SH-SY5Y (cell line): ENCODE measurements around the gene DNASE2.

ENCODE experiments used
- GATA2 ChIP-seq: IDR thresholded peaks from 2 replicates; pipeline ENCODE4 v1.6.1; 2011; ENCODE audit warnings: mild to moderate bottlenecking, low read depth, low read length
- GATA3 ChIP-seq: IDR thresholded peaks from 2 replicates; pipeline ENCODE4 v1.6.1; 2011; ENCODE audit warnings: low read depth, mild to moderate bottlenecking, low read length, moderate library complexity

DNA sequence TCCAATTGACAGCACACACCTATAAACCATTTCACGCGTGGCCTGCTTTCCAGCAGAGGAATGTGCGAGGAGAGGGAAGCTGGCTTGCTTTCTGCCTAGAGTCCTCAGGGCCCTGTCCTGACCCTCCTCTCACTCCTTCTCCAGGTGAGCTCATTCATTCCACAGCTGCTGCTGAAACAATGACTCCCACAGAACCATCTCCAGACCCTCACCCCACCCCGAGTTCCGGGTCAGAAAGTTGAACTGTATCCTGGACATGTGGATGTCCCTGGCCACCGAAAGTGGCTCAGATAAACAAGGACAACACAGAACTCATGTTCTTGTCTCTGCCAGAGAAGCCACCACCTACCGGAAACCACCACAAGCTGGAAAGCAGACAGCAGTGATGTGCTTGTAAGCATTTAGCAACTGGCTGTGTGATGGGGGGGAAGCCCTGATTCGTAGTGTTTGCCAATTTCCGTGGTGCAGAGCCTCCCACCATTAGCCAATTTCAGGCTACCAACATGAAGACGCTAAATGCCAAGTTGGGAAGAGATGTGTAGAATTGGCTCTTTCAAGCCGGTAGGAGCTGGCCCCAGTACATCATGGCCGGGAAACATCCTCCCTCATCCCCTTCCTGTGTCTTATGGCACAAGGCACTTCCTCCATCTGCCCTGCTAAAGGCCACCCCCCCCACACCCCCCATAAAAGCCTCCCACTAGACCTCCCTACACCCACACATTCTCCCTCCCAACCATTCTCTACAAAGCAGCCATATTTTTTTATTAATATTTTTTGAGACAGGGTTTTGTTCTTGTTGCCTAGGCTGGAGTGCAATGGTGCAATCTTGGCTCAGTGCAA lies 32.8 kb upstream of the DNASE2 start:
- TF ChIP-seq GATA3 (no peak), GATA2 (no peak)
